ENCODE data around the gene FBLN1.
"Not testable (repeated sequence)": the region's sequence is repeated elsewhere in the genome, so short reads cannot be mapped to it uniquely, and the experiment has no call there.

Gene FBLN1

GRCh38 chr22:45582236-45582954, 79.7 kb downstream of the FBLN1 start:
- DNase-seq (ENCODE audit: insufficient read length, low spot score) (no peak), FAIRE-seq (no peak)

GRCh38 chr22:45582955-45583320, 80.3 kb downstream of the FBLN1 start:
- DNase-seq (ENCODE audit: insufficient read length, low spot score) (no peak), FAIRE-seq (no peak)

- DNase-seq (ENCODE audit: insufficient read length, low spot score) (no peak), FAIRE-seq (peak; percentile 21)
These were observed 80.8 kb downstream of the FBLN1 start for GRCh38 chr22:45583504-45583903.

- DNase-seq (ENCODE audit: insufficient read length, low spot score) (no peak), FAIRE-seq (no peak)
These were observed 81.5 kb downstream of the FBLN1 start for GRCh38 chr22:45584121-45584570.

- no peak for FAIRE-seq
These were observed 82.1 kb downstream of the FBLN1 start for GRCh38 chr22:45584621-45585436.

GRCh38 chr22:45585437-45585755, 82.7 kb downstream of the FBLN1 start:
- no peak for FAIRE-seq

More at GRCh38 chr22:45584621-45585436, 82.1 kb downstream of the FBLN1 start:
- DNase-seq (ENCODE audit: insufficient read length, low spot score): no peak

GRCh38 chr22:45585946-45586540, 83.4 kb downstream of the FBLN1 start:
- FAIRE-seq (no peak), DNase-seq (ENCODE audit: insufficient read length, low spot score) (no peak)

More at GRCh38 chr22:45585437-45585755, 82.7 kb downstream of the FBLN1 start:
- DNase-seq (ENCODE audit: insufficient read length, low spot score): no peak

GRCh38 chr22:45586651-45587405, 84.1 kb downstream of the FBLN1 start:
- FAIRE-seq (no peak), DNase-seq (ENCODE audit: insufficient read length, low spot score) (no peak)

GRCh38 chr22:45587638-45588505, 85.2 kb downstream of the FBLN1 start:
- DNase-seq (ENCODE audit: insufficient read length, low spot score) (no peak), FAIRE-seq (no peak)

GRCh38 chr22:45589556-45589955, 86.9 kb downstream of the FBLN1 start:
- DNase-seq (ENCODE audit: insufficient read length, low spot score) (no peak), FAIRE-seq (no peak)

- FAIRE-seq: no peak
- DNase-seq (ENCODE audit: insufficient read length, low spot score): no peak
These were observed 87.6 kb downstream of the FBLN1 start for GRCh38 chr22:45590262-45590661.

GRCh38 chr22:45591633-45592213, 89.0 kb downstream of the FBLN1 start:
- DNase-seq (ENCODE audit: insufficient read length, low spot score); FAIRE-seq: not testable (repeated sequence)

- no peak for FAIRE-seq
- DNase-seq (ENCODE audit: insufficient read length, low spot score): no peak
These were observed 91.6 kb downstream of the FBLN1 start for GRCh38 chr22:45594123-45594941.

GRCh38 chr22:45597460-45598192, 94.9 kb downstream of the FBLN1 start:
- DNase-seq (ENCODE audit: insufficient read length, low spot score) (no peak), FAIRE-seq (no peak)

- FAIRE-seq: no peak
- DNase-seq (ENCODE audit: insufficient read length, low spot score): no peak
These were observed 96.0 kb downstream of the FBLN1 start for GRCh38 chr22:45598596-45599217.

- DNase-seq (ENCODE audit: insufficient read length, low spot score): no peak
These were observed 97.3 kb downstream of the FBLN1 start for GRCh38 chr22:45599836-45600577.

More at GRCh38 chr22:45599836-45600577, 97.3 kb downstream of the FBLN1 start:
- FAIRE-seq: no peak

Data from GM19239 (cell line).